Osteocyte (in vitro differentiated cells): ENCODE results near the gene KRT73. TPM values are rescaled to one million over a fixed set of nuclear protein-coding genes. Genes with fewer than 3 reads are reported as not detected.

Source experiments
- DNase-seq: peaks from one replicate; pipeline ENCODE4 v3.0.0; 2021; ENCODE audit warnings: mixed read lengths; ENCODE audit not compliant: unreplicated experiment; ENCODE audit errors: extremely low spot score
- H3K27ac Mint-ChIP-seq: one replicate; pipeline ENCODE4 v1.8.0; 2021; ENCODE audit warnings: mild to moderate bottlenecking, mixed read lengths; ENCODE audit not compliant: unreplicated experiment
- H3K27me3 Mint-ChIP-seq: one replicate; pipeline ENCODE4 v1.8.0; 2021; ENCODE audit warnings: mixed read lengths; ENCODE audit not compliant: unreplicated experiment
- H3K36me3 Mint-ChIP-seq: one replicate; pipeline ENCODE4 v1.8.0; 2021; ENCODE audit warnings: mixed read lengths; ENCODE audit not compliant: unreplicated experiment
- H3K4me1 Mint-ChIP-seq: one replicate; pipeline ENCODE4 v1.8.0; 2021; ENCODE audit warnings: mixed read lengths; ENCODE audit not compliant: unreplicated experiment
- H3K4me3 Mint-ChIP-seq: one replicate; pipeline ENCODE4 v1.8.0; 2021; ENCODE audit warnings: mild to moderate bottlenecking, moderate library complexity, mixed read lengths; ENCODE audit not compliant: unreplicated experiment
- H3K9me3 Mint-ChIP-seq: one replicate; pipeline ENCODE4 v1.8.0; 2021; ENCODE audit warnings: mixed read lengths; ENCODE audit not compliant: unreplicated experiment
- total RNA-seq: library from RNA; stranded (reverse); gene quantifications from 2 replicates; pipeline ENCODE4 v1.2.1, GENCODE V29; 2021
- TF ChIP-seq, protein P1 (sequence below): fragments of 200-600 bp; sonication (generic); IDR thresholded peaks from 2 replicates; pipeline ENCODE4 v1.5.0; 2021; ENCODE audit warnings: antibody characterized with exemption, mild to moderate bottlenecking, moderate library complexity

The KRT73 gene
- total RNA-seq, 1 donor from 2014 or later: not detected

DNA sequence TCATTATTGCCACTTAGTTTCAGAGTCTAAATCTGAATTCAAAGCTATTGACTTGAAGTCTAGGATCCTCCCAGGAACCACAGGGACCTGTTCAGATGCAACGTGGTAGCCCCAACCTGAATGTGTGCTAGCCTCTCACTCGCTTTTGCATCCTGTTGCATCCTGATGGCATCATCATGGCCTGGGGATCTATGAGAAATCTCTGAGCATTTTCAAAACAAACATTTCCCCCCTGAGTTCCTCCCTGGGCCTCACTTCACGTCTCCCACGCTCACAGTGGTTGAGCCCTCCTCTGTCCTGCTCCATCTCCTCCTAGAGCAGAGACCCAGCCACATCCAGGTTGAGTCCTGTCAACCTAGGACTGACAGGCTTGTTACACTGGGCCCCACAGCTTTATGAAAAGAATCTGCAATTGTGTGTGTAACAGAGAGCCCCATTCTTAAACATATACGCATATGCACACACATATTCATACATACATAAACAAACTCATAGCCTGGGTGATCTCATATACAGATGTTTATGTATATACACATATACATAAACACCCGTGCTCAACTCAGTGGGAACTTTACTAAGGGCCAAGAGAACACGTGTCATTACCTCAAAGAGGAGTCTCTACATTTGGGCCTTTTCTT lies 11.7 kb downstream of the KRT73 start:
- H3K4me1 Mint-ChIP-seq: no peaks in the 10 kb centered on the region
- peaks cover 76% of the 10 kb centered on the region for H3K27me3 Mint-ChIP-seq
- H3K27ac Mint-ChIP-seq: no peak overlapping the region
- no peaks in the 10 kb centered on the region for H3K9me3 Mint-ChIP-seq
- H3K4me3 Mint-ChIP-seq: no peak overlapping the region
- peak; percentile 21 for DNase-seq
- TF ChIP-seq, protein P1, sequence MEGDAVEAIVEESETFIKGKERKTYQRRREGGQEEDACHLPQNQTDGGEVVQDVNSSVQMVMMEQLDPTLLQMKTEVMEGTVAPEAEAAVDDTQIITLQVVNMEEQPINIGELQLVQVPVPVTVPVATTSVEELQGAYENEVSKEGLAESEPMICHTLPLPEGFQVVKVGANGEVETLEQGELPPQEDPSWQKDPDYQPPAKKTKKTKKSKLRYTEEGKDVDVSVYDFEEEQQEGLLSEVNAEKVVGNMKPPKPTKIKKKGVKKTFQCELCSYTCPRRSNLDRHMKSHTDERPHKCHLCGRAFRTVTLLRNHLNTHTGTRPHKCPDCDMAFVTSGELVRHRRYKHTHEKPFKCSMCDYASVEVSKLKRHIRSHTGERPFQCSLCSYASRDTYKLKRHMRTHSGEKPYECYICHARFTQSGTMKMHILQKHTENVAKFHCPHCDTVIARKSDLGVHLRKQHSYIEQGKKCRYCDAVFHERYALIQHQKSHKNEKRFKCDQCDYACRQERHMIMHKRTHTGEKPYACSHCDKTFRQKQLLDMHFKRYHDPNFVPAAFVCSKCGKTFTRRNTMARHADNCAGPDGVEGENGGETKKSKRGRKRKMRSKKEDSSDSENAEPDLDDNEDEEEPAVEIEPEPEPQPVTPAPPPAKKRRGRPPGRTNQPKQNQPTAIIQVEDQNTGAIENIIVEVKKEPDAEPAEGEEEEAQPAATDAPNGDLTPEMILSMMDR: no peak
- no peaks in the 10 kb centered on the region for H3K36me3 Mint-ChIP-seq

DNA sequence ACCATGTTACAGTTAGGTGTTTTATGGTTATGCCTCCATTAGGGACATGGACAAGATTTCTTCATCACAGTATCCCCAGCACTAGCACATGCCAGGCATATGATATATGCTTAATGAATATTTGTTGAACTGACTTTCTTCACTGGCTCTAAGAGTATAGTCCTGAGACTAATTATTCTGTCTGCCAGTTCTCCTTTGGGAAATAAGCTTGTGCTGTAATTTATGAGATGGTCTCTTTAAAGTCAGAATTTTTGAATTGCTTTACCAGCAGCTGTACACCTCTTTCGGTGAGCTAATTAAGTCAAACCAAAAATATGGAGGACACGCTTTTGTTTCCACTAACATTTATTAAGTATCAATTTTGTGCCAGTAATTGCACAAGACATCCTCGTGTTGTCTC lies 12.3 kb downstream of the KRT73 start:
- TF ChIP-seq, protein P1: no peak
- Mint-ChIP-seq H3K27me3 (peaks cover 74% of the 10 kb centered on the region), H3K9me3 (no peaks in the 10 kb centered on the region), H3K36me3 (no peaks in the 10 kb centered on the region), H3K4me3 (no peak overlapping the region), H3K4me1 (no peaks in the 10 kb centered on the region), H3K27ac (no peak overlapping the region)
- DNase-seq: no peak

DNA sequence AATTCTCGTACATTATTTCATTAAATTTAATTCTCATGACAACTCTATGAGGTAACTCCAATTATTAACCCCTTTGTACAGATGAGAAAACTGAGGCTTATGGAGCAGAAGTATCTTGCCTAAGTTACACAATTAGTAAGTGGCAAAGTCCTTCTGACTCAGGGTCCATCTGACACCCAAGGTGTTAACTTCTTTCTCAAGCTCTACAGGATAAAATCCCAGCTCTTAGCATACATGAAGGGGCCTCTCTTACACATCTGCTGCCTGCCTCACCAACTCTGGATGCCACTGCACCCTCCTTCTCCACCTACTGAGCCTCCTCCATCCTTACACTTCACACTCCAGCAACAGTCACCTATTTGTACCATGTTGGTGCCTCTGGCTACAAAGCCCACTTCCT lies 12.8 kb downstream of the KRT73 start:
- TF ChIP-seq, protein P1: no peak
- Mint-ChIP-seq H3K27ac (no peak overlapping the region), H3K4me1 (no peaks in the 10 kb centered on the region), H3K4me3 (no peak overlapping the region), H3K36me3 (no peaks in the 10 kb centered on the region), H3K9me3 (no peaks in the 10 kb centered on the region), H3K27me3 (peaks cover 70% of the 10 kb centered on the region)
- peak; percentile 23 for DNase-seq

DNA sequence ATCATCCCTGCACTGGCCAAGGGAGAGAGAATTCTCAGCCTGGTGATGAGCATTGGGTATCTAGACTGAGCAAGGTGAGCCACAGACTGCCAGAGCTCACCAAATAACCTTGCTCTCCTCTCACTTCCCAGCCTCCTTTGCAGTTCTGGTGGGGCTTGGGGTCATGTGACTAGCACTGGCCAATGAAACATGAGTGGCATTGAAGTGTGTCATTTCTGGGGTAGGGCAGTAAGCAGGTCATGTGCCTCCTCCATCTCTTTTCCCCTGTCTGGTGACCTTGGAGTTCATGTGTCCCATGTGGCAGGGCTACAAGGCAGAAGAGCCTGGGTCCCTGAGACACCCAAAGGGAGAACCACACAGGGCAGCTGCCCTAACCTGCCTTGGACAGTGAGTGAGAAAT lies 13.5 kb downstream of the KRT73 start:
- Mint-ChIP-seq H3K4me3 (no peak overlapping the region), H3K4me1 (no peaks in the 10 kb centered on the region), H3K36me3 (no peaks in the 10 kb centered on the region), H3K27me3 (peaks cover 74% of the 10 kb centered on the region), H3K9me3 (no peaks in the 10 kb centered on the region), H3K27ac (no peak overlapping the region)
- peak; percentile 53 for DNase-seq
- TF ChIP-seq, protein P1: no peak

DNA sequence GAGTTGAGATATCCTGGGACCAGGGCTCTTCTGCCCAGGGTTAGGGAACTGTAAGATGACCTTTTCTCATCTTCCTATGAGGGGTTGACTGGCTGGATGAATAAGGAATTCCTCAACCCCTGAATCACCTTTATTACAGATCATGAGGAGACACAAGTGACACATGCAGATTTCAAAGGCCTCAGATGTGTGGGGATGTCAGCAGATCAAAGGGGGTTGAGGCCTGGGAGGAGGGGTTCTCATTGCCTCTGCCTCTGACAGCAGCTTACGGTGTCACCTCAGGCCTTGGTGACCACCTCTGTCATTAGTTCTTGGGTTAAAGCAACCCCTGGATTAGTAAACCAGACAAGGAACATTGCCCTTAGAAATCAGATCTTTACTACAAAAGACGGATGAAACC lies 15.0 kb downstream of the KRT73 start:
- no peak overlapping the region for H3K27ac Mint-ChIP-seq
- no peaks in the 10 kb centered on the region for H3K9me3 Mint-ChIP-seq
- peaks cover 75% of the 10 kb centered on the region for H3K27me3 Mint-ChIP-seq
- no peaks in the 10 kb centered on the region for H3K4me1 Mint-ChIP-seq
- H3K4me3 Mint-ChIP-seq: no peak overlapping the region
- TF ChIP-seq, protein P1: no peak
- no peaks in the 10 kb centered on the region for H3K36me3 Mint-ChIP-seq
- DNase-seq: no peak
